GM19193 (cell line): ENCODE measurements around the gene CFAP57.

Source experiments
- POLR2A ChIP-seq: IDR thresholded peaks from 4 replicates; pipeline ENCODE4 v1.6.1; 2011; ENCODE audit not compliant: insufficient read depth, insufficient read length; ENCODE audit errors: extremely low read depth

CFAP57 gene

GRCh38 chr1:43303471-43304313, 131.6 kb downstream of the CFAP57 start:
- no peak for TF ChIP-seq POLR2A
